ENCODE measurements around the gene PRR19. TPM values are rescaled to one million over a fixed set of nuclear protein-coding genes. Genes with fewer than 3 reads are reported as not detected.

PRR19 gene
- total RNA-seq, 1 experiment from 2014 or later, result 0.93 TPM

DNA sequence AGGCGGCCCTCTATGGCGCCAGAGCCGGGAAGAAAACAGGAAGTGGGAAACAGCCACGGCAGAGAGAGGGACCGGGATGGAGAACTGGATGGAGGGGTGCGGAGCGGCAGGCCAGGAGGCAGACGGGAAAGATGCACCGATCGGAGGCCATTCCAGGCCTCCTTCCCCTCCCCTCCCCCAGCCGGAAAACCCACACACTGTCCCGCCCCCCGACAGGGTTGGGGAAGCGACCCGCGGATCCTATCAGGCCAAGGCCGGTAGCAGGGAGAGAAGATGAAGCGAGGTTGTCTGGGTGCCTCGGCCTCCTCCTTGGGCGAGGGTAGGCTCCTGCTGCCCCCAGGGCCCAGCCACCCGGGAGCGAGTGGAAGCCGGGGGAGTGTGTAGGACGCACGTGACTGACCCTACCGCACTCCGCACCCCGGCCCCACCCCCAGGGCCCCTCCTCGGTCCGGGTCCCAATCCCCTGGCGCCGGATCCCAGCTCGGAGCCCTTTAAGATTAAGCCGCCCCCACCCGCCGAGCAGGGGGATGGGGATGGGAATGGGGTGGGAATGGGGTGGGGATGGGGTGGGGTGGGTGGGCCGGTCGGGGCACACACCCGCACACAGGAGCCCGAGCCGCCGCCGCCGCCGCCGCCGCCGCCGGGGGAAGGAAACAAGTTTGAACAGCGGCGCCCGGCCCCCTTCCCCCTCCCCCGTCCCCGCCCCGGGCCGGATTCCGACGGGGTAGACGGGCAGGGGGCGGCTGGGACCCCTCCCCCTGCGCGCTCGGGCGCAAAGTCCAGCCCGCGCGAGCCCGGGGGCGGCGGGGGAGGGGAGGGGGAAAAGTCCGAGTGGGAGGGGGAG, 48.5 kb upstream of the PRR19 start:
- Histone ChIP-seq H3K4me3 (replicated peaks in 1 of 2; ENCODE audit: low read depth in 1 of 2, low read length in 2 of 2) (peak overlapping the region; percentile 94 to 96), H3K27ac (ENCODE audit: low read depth, low read length) (peak overlapping the region; percentile 99), H2AFZ (ENCODE audit: low read depth, low read length, poor library complexity, severe bottlenecking) (no peak overlapping the region), H3K9me3 (ENCODE audit: control insufficient read depth in 1 of 2, insufficient read depth in 1 of 2, low read depth in 1 of 2, low read length in 2 of 2) (no peaks in the 10 kb centered on the region), H3K9me2 (ENCODE audit: insufficient read depth) (no peaks in the 10 kb centered on the region), H4K20me1 (ENCODE audit: insufficient read depth) (peaks cover 3% of the 10 kb centered on the region; the same call in 1 of the 2 replicates), H3K79me2 (ENCODE audit: insufficient read depth, low read length) (peaks cover 54% of the 10 kb centered on the region), H3K9ac (ENCODE audit: low read length) (peak overlapping the region; percentile 100), H3K4me2 (ENCODE audit: low read length) (peak overlapping the region; percentile 96), H3K4me1 (ENCODE audit: control insufficient read depth in 1 of 2, insufficient read depth in 2 of 2, low read length in 2 of 2) (peaks cover 33 to 52% of the 10 kb centered on the region in 2 experiments), H3K36me3 (ENCODE audit: control insufficient read depth in 1 of 2, insufficient read depth in 2 of 2, low read length in 2 of 2) (peaks cover 0 to 7% of the 10 kb centered on the region in 2 experiments; a peak in 2 of 4 replicates), H3K27me3 (ENCODE audit: insufficient read depth, low read length) (no peaks in the 10 kb centered on the region)
- ATAC-seq, result peak; percentile 41
- no TSS peak for BruUV-seq (replicated peaks)
- TF ChIP-seq ZNF274 (IDR thresholded peaks at IDR 0.05; ENCODE audit: low read depth, low read length) (no peak), ZFX (IDR thresholded peaks at IDR 0.05) (peak; percentile 35; the same call in 1 of the 2 replicates), SIN3A (IDR thresholded peaks at IDR 0.05; ENCODE audit: low read depth) (0 out of 2 replicates have a peak, but pooled peaks have one; percentile 2), POLR2AphosphoS5 (IDR thresholded peaks at IDR 0.05; ENCODE audit: low read depth, low read length) (peak; percentile 24; the same call in 1 of the 2 replicates)
- intact Hi-C loops (cut with micrococcal nuclease), result no loop called here
- ChIA-PET RAD21 (ENCODE audit: low non-redundant PET in 1 of 2, low total read pairs in 2 of 2, uncharacterized antibody in 2 of 2, unreplicated experiment in 2 of 2) (no interaction called here), CTCF (no interaction called here), POLR2A (interaction anchor here (0.6 to 1.0 kb wide), 2 partner anchors 11 to 49 kb away, joined by 3 to 8 read pairs; partner anchors contain the start of genes GSK3A and PAFAH1B3)
- no peak for DNase-seq (ENCODE audit: low read depth, low spot score)

DNA sequence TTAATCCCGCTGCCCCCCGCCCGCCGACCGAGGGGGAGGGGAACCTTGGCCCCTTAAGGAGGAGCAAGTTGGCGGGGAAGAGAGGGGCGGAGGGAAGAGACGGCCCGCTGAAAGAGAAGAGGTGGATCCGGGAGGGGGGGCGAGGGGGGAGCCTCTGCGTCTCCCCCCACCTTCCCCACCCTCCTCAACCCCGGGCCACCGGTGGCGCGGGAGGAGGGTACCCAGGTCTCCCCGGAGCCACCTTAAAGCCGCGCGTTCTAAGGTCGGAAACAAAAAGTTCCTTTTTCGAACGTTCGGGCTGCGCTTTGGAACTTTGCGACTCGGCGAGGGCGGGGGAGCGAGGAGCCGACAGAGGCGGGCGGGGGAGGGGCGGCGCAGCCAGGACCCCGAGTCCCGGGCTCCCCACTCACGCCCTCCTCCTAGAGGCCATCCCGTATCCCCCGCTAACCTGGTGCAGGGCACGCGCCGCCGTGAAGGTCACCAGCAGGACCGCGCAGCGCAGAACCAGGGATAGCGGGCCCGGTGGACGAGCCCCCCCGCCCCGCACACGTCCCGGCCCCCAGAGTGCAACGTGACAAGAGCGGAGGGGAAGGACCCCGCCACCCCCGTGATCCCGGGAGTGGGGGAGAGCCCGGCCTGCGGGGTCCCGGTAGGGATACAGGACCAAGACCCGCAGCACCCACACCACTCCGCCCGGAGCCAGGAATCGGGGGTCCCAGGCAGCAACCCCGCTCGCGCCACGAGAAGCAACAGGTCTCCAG, 47.7 kb upstream of the PRR19 start:
- no peak overlapping the region for H2AFZ ChIP-seq (ENCODE audit: low read depth, low read length, poor library complexity, severe bottlenecking)
- TSS peak; percentile 57 for BruUV-seq (replicated peaks)
- POLR2A ChIA-PET, result interaction anchor here (1.0 kb wide), 1 partner anchor 11 kb away, joined by 8 read pairs; the partner anchor contains the start of gene GSK3A
- peak overlapping the region; percentile 94 to 96 for H3K4me3 ChIP-seq (replicated peaks in 1 of 2; ENCODE audit: low read depth in 1 of 2, low read length in 2 of 2)
- no peaks in the 10 kb centered on the region for H3K9me2 ChIP-seq (ENCODE audit: insufficient read depth)
- H3K36me3 ChIP-seq (ENCODE audit: control insufficient read depth in 1 of 2, insufficient read depth in 2 of 2, low read length in 2 of 2), result peaks cover 0 to 7% of the 10 kb centered on the region in 2 experiments; a peak in 2 of 4 replicates
- ATAC-seq (peak; percentile 41), DNase-seq (ENCODE audit: low read depth, low spot score) (no peak)
- peak overlapping the region; percentile 100 for H3K9ac ChIP-seq (ENCODE audit: low read length)
- H3K27ac ChIP-seq (ENCODE audit: low read depth, low read length), result peak overlapping the region; percentile 99
- RAD21 ChIA-PET (ENCODE audit: low non-redundant PET in 1 of 2, low total read pairs in 2 of 2, uncharacterized antibody in 2 of 2, unreplicated experiment in 2 of 2), result no interaction called here
- H4K20me1 ChIP-seq (ENCODE audit: insufficient read depth), result peaks cover 3% of the 10 kb centered on the region; the same call in 1 of the 2 replicates
- H3K27me3 ChIP-seq (ENCODE audit: insufficient read depth, low read length), result no peaks in the 10 kb centered on the region
- intact Hi-C loops (cut with micrococcal nuclease), result no loop called here
- CTCF ChIA-PET, result no interaction called here
- TF ChIP-seq EZH2 (IDR thresholded peaks at IDR 0.05), result no peak
- TF ChIP-seq, protein P1, sequence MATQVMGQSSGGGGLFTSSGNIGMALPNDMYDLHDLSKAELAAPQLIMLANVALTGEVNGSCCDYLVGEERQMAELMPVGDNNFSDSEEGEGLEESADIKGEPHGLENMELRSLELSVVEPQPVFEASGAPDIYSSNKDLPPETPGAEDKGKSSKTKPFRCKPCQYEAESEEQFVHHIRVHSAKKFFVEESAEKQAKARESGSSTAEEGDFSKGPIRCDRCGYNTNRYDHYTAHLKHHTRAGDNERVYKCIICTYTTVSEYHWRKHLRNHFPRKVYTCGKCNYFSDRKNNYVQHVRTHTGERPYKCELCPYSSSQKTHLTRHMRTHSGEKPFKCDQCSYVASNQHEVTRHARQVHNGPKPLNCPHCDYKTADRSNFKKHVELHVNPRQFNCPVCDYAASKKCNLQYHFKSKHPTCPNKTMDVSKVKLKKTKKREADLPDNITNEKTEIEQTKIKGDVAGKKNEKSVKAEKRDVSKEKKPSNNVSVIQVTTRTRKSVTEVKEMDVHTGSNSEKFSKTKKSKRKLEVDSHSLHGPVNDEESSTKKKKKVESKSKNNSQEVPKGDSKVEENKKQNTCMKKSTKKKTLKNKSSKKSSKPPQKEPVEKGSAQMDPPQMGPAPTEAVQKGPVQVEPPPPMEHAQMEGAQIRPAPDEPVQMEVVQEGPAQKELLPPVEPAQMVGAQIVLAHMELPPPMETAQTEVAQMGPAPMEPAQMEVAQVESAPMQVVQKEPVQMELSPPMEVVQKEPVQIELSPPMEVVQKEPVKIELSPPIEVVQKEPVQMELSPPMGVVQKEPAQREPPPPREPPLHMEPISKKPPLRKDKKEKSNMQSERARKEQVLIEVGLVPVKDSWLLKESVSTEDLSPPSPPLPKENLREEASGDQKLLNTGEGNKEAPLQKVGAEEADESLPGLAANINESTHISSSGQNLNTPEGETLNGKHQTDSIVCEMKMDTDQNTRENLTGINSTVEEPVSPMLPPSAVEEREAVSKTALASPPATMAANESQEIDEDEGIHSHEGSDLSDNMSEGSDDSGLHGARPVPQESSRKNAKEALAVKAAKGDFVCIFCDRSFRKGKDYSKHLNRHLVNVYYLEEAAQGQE (IDR thresholded peaks at IDR 0.05; ENCODE audit: low read depth), result no peak
- peak; percentile 17; the same call in 1 of the 2 replicates for TF ChIP-seq POLR2AphosphoS5 (IDR thresholded peaks at IDR 0.05; ENCODE audit: low read depth, low read length)
- no peak for TF ChIP-seq EZH2phosphoT487 (IDR thresholded peaks at IDR 0.05; ENCODE audit: borderline replicate concordance)
- TF ChIP-seq TCF7L2 (IDR thresholded peaks at IDR 0.05; ENCODE audit: borderline replicate concordance, extremely low read depth, insufficient read depth, insufficient read length), result peak; percentile 79
- peak overlapping the region; percentile 96 for H3K4me2 ChIP-seq (ENCODE audit: low read length)
- peaks cover 52% of the 10 kb centered on the region for H3K79me2 ChIP-seq (ENCODE audit: insufficient read depth, low read length)
- peaks cover 39 to 59% of the 10 kb centered on the region in 2 experiments for H3K4me1 ChIP-seq (ENCODE audit: control insufficient read depth in 1 of 2, insufficient read depth in 2 of 2, low read length in 2 of 2)
- no peaks in the 10 kb centered on the region for H3K9me3 ChIP-seq (ENCODE audit: control insufficient read depth in 1 of 2, insufficient read depth in 1 of 2, low read depth in 1 of 2, low read length in 2 of 2)

All from HCT116 (cell line).